HL-60 (cell line): ENCODE data around the gene PDE6C.

Source experiments
- CTCF ChIP-seq: IDR thresholded peaks from one replicate; pipeline ENCODE4 v1.5.1; 2011; ENCODE audit warnings: low read length, control low read depth, inconsistent platforms; ENCODE audit not compliant: insufficient read depth
- GABPA ChIP-seq: IDR thresholded peaks from 2 replicates; pipeline ENCODE4 v1.6.1; 2012; ENCODE audit warnings: low read depth
- POLR2AphosphoS5 ChIP-seq: IDR thresholded peaks from 2 replicates; pipeline ENCODE4 v1.6.1; 2012; ENCODE audit warnings: low read depth
- REST ChIP-seq: IDR thresholded peaks from 2 replicates; pipeline ENCODE4 v1.6.1; 2012; ENCODE audit warnings: low read depth; ENCODE audit not compliant: insufficient replicate concordance

GRCh38 chr10:93579089-93579488 is 33.2 kb upstream of the PDE6C start:
- TF ChIP-seq GABPA (no peak), CTCF (no peak), POLR2AphosphoS5 (no peak), REST (no peak)
